Activated T-helper 2 cell treated with anti-CD3 and anti-CD28 coated beads, Interferon-gamma antibody, Interleukin-2, Interleukin-4, amounts not matched to agents 10 μg/mL and 5 μg/mL and 100 μg/mL, durations not matched to agents 14 hours and 24 hours and 36 hours (primary cell): ENCODE data around the gene WDCP. TPM values are rescaled to one million over a fixed set of nuclear protein-coding genes. Genes with fewer than 3 reads are reported as not detected.
A peak's percentile ranks its signal among the peaks of the same experiment; 100 is the strongest.

ENCODE experiments used
- DNase-seq: peaks from one replicate; pipeline ENCODE4 v3.0.0; 2021; ENCODE audit warnings: low spot score
- H3K27ac Mint-ChIP-seq: one replicate; pipeline ENCODE4 v1.8.0; 2021; ENCODE audit warnings: mixed read lengths
- H3K27me3 Mint-ChIP-seq: one replicate; pipeline ENCODE4 v1.8.0; 2021; ENCODE audit warnings: low read depth, mixed read lengths
- H3K36me3 Mint-ChIP-seq: one replicate; pipeline ENCODE4 v1.8.0; 2021; ENCODE audit warnings: low read depth, mixed read lengths
- H3K4me1 Mint-ChIP-seq: one replicate; pipeline ENCODE4 v1.8.0; 2021; ENCODE audit warnings: low read depth, mixed read lengths
- H3K4me3 Mint-ChIP-seq: one replicate; pipeline ENCODE4 v1.8.0; 2021; ENCODE audit warnings: low read depth, mild to moderate bottlenecking, moderate library complexity, mixed read lengths
- H3K9me3 Mint-ChIP-seq: one replicate; pipeline ENCODE4 v1.8.0; 2021; ENCODE audit warnings: mixed read lengths
- intact Hi-C: fragments of 100-400 bp; cut with micrococcal nuclease; formaldehyde crosslinking; loops from one replicate; pipeline ENCODE4 v1.15.1; 2023
- total RNA-seq: library from RNA; stranded (reverse); gene quantifications from 2 replicates; pipeline ENCODE4 v1.2.3, GENCODE V29; 2022

Gene WDCP
- total RNA-seq, 1 donor from 2014 or later: 22.0 TPM

DNA sequence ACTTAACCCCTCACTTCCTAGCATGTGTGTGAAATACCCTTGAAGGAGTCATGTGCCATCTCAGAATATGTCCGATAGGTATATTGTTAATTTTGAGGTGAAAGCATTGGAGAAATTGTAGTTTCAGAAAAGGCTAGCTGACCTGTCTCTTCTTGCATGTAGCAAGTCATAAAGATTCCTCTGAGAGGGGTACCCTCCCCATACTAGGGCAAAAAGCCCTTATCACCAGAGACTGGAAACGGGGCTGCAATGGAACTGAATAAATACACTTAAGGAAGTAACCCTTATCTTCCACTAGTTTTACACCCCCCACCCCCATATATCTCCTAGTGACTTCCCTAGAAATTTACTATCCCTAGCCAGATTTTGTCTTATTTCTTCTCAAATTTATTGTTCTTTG, 30.7 kb upstream of the WDCP start:
- Mint-ChIP-seq H3K27ac (no peak overlapping the region), H3K36me3 (peaks cover 18% of the 10 kb centered on the region), H3K27me3 (no peaks in the 10 kb centered on the region), H3K4me3 (peak overlapping the region; percentile 97), H3K4me1 (peaks cover 24% of the 10 kb centered on the region), H3K9me3 (no peaks in the 10 kb centered on the region)
- intact Hi-C loops: no loop called here
- DNase-seq: no peak

DNA sequence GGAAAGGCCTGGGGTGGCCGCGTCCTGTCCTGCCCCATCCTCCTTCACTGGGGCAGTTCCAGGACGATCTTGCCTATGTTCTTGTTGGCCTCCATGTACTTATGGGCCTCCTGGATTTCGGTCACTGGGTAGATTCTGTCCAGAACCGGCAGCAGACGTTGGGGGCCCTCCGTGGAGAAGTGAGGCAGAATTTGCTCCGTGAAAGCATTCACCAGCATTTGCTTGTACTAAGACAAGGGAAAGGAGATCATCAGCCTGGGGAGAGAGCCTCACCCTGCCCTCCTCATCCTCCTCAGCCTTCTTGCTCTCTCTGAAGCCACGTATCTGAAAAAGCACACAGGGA, 30.3 kb upstream of the WDCP start:
- Mint-ChIP-seq H3K4me1 (peaks cover 27% of the 10 kb centered on the region), H3K4me3 (peak overlapping the region; percentile 97), H3K36me3 (peaks cover 22% of the 10 kb centered on the region), H3K9me3 (no peaks in the 10 kb centered on the region), H3K27ac (peak overlapping the region; percentile 18), H3K27me3 (no peaks in the 10 kb centered on the region)
- DNase-seq: no peak
- intact Hi-C loops: no loop called here

DNA sequence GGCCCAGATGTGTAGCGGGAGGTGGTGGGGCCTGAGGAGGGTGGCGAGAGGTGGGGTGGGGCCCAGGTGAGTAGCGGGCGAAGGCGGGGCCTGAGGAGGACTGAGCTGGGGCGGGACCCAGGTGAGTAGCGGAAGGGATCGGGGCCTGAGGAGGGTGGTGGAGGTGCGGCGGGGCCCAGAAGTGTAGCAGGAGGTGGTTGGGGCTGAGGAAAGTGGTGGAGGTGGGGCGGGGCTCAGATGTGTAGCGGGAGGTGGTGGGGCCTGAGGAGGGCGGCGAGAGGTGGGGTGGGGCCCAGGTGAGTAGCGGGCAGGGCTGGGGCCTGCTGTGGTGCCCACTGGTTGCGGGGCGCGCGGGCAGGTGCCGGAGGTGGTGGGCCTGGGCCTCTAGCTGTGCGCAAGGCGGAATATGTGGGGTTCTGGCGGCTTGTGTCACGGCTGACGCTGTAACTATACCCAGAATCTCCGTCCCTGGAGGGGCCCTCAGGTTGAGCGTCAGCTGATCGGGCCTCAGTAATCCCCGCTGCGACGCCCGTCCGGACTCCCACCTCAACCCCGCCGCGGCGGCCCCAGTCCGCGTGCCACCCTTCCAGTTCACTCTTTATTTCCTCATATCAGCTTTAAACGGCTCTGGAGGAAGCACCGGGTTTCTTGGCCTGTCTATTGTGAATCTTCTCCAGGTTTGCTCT, 29.8 kb upstream of the WDCP start:
- DNase-seq: no peak
- H3K9me3 Mint-ChIP-seq: no peaks in the 10 kb centered on the region
- peaks cover 26% of the 10 kb centered on the region for H3K36me3 Mint-ChIP-seq
- peak overlapping the region; percentile 97 for H3K4me3 Mint-ChIP-seq
- peak overlapping the region; percentile 65 for H3K27ac Mint-ChIP-seq
- intact Hi-C loops: loop anchor here (1.0 kb wide), 3 partner anchors 7 to 150 kb away; partner anchors contain the start of genes ATAD2B, TP53I3 and WDCP
- H3K27me3 Mint-ChIP-seq: no peaks in the 10 kb centered on the region
- peaks cover 31% of the 10 kb centered on the region for H3K4me1 Mint-ChIP-seq

DNA sequence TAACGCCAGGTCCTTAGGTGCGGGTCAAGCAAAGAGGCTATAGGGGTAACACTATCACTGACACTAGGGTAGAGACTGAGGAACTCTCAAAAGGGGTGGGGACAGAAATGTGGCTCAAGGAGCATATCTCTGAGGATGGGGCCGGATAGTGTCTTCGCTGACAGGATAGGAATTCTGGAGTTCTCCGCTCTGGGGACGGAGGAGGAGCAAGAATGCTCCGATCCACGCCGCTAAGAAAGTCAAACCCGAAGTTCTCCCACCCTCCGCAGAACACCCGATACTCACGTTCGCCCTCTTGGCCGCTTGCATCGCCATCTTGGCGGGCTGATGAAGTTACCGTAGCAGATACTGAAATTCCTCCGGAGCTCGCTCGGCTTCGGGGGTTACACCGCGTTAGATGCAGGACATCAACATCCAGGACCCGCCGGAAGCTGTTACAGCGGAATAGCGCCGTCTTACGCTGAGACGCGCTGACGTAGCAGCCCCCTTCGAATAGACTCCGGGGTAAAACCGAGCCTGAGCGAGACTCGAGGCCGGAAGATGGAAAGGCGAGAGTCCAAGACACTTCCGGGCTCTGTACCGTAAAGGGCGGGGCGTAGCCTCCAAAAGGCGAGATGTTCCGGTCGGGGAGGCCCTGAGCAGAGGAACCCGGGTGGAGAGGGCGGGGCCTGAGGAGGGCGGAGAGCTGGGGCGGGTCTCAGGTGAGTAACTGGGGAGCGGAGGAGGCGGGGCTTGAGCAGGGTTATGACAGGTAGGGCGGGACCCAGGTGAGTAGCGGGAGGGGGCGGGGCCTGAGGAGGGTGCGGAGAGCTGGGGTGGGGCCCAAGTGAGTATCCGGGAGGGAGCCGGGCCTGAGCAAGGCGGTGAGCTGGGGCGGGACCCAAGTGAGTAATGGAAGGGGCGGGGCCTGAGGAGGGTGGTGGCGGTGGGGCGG, 29.0 kb upstream of the WDCP start, which contains the start of gene SF3B6:
Gene SF3B6 (minus strand): TSS at position 412 of the 934 bp plus-strand sequence. CDS start 97 bp downstream, at position 315.
- Mint-ChIP-seq H3K36me3 (peaks cover 22% of the 10 kb centered on the region), H3K9me3 (no peaks in the 10 kb centered on the region), H3K27ac (peak within 1 kb of the TSS; percentile 97), H3K4me3 (peak within 1 kb of the TSS; percentile 97), H3K4me1 (peaks cover 31% of the 10 kb centered on the region), H3K27me3 (no peaks in the 10 kb centered on the region)
- intact Hi-C loops: loop anchor here (1.0 kb wide), 3 partner anchors 8 to 149 kb away; partner anchors contain the start of genes ATAD2B, TP53I3 and WDCP
- DNase-seq: peak; percentile 98

DNA sequence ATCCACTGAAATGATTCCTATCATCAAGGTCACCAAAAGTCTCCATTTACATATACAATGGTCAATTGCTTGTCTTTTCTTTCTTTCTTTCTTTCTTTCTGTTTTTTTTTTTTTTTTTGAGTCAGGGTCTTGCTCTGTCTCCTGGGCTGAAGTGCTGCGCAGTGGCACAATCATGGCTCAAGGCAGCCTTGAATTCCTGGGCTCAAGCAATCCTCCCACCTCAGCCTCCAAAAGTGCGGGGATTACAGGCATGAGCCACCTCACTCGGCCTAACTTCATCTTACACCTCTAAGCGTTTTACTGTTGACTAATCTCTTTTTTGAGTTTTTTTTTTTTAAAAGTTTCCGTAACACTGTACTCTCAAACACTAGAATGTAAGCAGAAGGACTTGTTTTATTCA, 28.1 kb upstream of the WDCP start:
- Mint-ChIP-seq H3K4me1 (peaks cover 31% of the 10 kb centered on the region), H3K9me3 (no peaks in the 10 kb centered on the region), H3K27me3 (no peaks in the 10 kb centered on the region), H3K4me3 (peak overlapping the region; percentile 97), H3K36me3 (peaks cover 21% of the 10 kb centered on the region), H3K27ac (peak overlapping the region; percentile 97)
- intact Hi-C loops: no loop called here
- DNase-seq: no peak

DNA sequence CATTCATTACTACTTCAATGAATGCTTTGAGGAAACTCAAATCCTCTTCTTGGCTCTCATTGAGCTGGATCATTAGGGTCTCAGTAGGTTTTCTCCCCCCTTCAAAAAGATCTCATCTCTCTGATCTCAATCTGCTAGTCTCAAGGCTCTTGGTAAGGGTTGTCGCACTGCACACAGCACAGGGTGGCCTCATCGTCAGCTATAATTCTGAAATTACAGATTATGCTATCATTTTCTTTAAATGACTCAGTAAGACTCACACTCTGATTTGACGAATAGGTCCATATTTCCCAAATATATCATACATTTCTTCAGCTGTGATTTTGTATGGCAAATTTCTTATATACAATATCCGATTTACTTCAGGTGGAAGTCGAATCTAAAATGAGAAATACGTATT, 26.6 kb upstream of the WDCP start:
- Mint-ChIP-seq H3K27ac (no peak overlapping the region), H3K4me3 (no peak overlapping the region), H3K4me1 (peaks cover 33% of the 10 kb centered on the region), H3K27me3 (no peaks in the 10 kb centered on the region), H3K9me3 (no peaks in the 10 kb centered on the region), H3K36me3 (peaks cover 29% of the 10 kb centered on the region)
- intact Hi-C loops: no loop called here
- no peak for DNase-seq

DNA sequence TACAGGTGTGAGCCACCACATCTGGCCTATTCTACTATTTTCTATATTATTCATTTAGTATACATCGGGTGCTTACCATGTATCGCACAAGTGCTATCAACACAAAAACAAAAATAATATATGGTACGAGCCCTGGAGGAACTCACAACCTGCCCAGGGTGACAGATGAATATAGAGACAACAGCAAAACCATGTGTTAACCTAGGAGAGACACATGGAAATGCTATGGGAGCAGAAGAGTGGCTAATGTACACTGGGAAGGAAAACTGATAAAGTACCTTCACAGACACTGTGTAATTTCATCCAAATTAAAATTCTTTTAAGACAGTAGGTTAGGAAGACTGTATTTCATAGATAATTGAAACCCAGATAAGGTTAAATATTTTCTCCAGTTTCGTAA, 25.1 kb upstream of the WDCP start:
- Mint-ChIP-seq H3K4me1 (peaks cover 24% of the 10 kb centered on the region), H3K9me3 (no peaks in the 10 kb centered on the region), H3K36me3 (peaks cover 41% of the 10 kb centered on the region), H3K4me3 (no peak overlapping the region), H3K27ac (no peak overlapping the region), H3K27me3 (no peaks in the 10 kb centered on the region)
- intact Hi-C loops: no loop called here
- DNase-seq: no peak

DNA sequence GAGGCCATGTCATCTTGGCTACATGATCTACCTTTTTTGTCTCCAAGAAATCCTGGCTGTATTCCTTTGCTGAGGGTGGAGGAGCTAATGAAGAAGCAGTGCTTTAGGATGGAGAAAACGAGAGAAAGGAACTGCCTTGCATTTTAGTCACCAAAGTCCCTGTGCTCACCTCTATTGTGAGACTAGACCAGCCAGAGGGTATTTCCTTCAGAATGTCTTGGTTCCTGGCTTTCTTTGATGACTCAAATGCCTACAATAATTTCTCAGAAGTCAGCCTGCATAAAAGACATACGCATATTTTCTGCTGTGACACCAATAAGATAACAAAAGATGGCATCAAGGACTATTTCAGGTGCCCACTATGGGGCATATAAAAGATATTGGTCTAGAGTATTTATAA, 18.1 kb upstream of the WDCP start:
- H3K4me3 Mint-ChIP-seq: no peak overlapping the region
- intact Hi-C loops: no loop called here
- DNase-seq: no peak
- H3K9me3 Mint-ChIP-seq: no peaks in the 10 kb centered on the region
- peaks cover 26% of the 10 kb centered on the region for H3K36me3 Mint-ChIP-seq
- no peaks in the 10 kb centered on the region for H3K27me3 Mint-ChIP-seq
- H3K27ac Mint-ChIP-seq: no peak overlapping the region
- H3K4me1 Mint-ChIP-seq: peaks cover 5% of the 10 kb centered on the region

DNA sequence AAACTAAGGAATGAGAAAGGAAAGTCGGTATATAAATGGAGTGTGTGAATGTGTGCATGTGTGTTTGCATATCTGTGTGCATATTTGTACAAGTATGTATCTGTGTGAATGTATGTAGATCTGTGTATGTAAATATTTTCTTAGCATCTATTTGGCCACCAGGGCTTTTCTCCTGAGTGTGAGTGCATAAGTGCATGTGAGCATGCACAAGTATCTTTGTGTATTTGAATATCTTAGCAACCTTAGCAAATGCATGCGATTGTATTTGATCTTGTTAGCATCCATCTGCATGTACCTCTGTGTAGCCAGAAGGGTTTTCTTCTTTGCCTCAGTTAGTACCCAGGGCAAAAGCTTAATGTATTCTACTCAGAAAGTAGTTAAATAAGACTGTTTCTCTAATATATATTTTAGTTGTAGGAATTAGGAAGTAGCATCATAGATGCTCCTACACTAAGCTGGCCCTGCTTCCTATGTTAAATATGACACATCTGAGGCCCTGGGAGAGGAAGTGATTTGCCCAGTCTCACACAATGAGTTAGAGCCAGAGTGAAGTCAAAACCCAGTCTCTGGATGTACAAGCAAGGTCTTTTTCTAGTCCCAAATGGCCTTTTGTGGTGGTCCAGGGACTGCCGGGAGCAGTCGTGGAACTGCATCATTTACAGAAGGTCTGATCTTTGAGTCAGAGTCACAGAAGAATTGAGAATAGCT, 11.5 kb upstream of the WDCP start:
- DNase-seq: no peak
- Mint-ChIP-seq H3K36me3 (no peaks in the 10 kb centered on the region), H3K27ac (no peak overlapping the region), H3K4me1 (peaks cover 3% of the 10 kb centered on the region), H3K9me3 (no peaks in the 10 kb centered on the region), H3K4me3 (no peak overlapping the region), H3K27me3 (peaks cover 3% of the 10 kb centered on the region)
- intact Hi-C loops: no loop called here

DNA sequence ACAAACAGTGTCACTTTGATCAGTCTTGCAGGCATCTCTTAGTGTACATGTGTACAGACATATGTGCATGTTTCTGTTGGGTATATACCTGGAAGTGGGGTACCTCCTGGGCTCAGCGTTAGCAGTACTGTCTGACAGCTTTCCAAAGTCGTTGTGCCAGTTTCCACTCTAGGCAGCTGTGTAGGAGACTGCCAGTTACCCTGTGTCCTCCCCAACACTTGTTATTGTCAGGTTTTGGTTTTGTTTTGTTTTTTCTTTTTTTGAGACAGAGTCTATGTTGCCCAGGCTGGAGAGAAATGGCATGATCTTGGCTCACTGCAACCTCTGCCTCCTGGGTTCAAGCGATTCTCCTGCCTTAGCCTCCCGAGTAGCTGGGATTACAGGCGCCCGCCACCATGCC, 8.6 kb upstream of the WDCP start:
- Mint-ChIP-seq H3K9me3 (no peaks in the 10 kb centered on the region), H3K27me3 (peaks cover 6% of the 10 kb centered on the region), H3K27ac (no peak overlapping the region), H3K4me1 (peaks cover 3% of the 10 kb centered on the region), H3K36me3 (no peaks in the 10 kb centered on the region), H3K4me3 (no peak overlapping the region)
- no peak for DNase-seq
- intact Hi-C loops: no loop called here

DNA sequence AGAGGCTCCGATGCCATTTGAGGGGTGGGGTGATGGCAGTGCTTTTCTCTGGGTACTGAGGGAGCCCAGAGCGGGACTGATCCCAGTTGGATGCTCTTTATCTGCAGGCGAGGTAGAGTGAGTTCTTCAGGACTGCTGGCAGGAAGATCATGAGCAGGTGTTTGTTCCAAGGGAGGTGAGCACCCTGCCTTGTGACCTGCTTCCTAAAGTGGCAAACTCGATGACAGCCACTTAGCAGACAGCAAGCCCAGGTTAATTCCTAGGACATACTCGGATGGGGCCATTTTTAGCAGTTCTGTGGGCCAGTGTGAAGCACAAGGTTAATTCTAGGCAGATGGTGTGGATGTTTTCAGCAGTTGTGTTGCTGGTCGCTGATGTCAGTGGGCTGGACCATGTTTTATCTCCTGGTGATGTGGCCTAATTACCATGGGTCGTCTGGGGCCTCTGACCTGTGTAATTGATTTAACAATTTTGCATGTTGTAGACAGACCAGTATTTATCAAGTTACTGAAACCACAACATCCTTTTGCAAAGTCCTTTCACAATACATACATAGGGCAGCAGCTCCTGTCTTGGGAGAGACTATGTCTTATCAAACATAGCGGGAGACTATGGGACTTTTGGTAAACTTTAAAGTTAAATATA, 7.3 kb upstream of the WDCP start:
- peaks cover 6% of the 10 kb centered on the region for H3K27me3 Mint-ChIP-seq
- no peak overlapping the region for H3K4me3 Mint-ChIP-seq
- H3K4me1 Mint-ChIP-seq: no peaks in the 10 kb centered on the region
- no peaks in the 10 kb centered on the region for H3K36me3 Mint-ChIP-seq
- intact Hi-C loops: no loop called here
- DNase-seq: no peak
- no peak overlapping the region for H3K27ac Mint-ChIP-seq
- H3K9me3 Mint-ChIP-seq: no peaks in the 10 kb centered on the region

DNA sequence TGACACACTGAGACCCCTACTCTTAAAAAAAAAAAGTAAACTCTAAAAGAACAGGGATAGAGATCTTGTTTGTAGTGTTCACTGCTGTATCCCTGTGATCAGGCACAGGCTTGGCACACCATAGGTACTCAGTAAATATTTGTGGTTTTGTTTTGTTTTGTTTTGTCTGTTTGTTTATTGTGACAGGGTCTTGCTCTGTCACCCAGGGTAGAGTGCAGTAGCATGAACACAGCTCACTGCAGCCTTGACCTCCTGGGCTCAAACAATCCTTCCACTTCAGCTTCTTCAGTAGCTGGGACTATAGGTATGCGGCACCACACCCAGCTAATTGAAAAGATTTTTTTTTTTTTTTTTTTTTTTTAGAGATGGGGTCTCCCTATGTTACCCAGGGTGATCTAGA, 5.8 kb upstream of the WDCP start:
- H3K4me1 Mint-ChIP-seq: no peaks in the 10 kb centered on the region
- no peak overlapping the region for H3K27ac Mint-ChIP-seq
- H3K27me3 Mint-ChIP-seq: peaks cover 12% of the 10 kb centered on the region
- no peaks in the 10 kb centered on the region for H3K9me3 Mint-ChIP-seq
- no peak for DNase-seq
- no peaks in the 10 kb centered on the region for H3K36me3 Mint-ChIP-seq
- intact Hi-C loops: no loop called here
- H3K4me3 Mint-ChIP-seq: no peak overlapping the region
